Neural cell (in vitro differentiated cells): ENCODE measurements around the gene SLC35D3.

Source experiments
- EZH2 ChIP-seq: fragments of 200-600, 300-800 bp; shearing (Covaris generic), sonication (generic); IDR thresholded peaks from 2 replicates; pipeline ENCODE4 v1.6.1; 2014; ENCODE audit warnings: antibody characterized with exemption, low read length, borderline replicate concordance, mild to moderate bottlenecking; ENCODE audit not compliant: insufficient read depth, poor library complexity, severe bottlenecking
- TF ChIP-seq, protein P1 (sequence below): fragments of 450-650 bp; IDR thresholded peaks from 2 replicates; pipeline ENCODE4 v1.5.1; 2014; ENCODE audit warnings: antibody characterized with exemption, mild to moderate bottlenecking, moderate library complexity; ENCODE audit not compliant: poor library complexity, severe bottlenecking

DNA sequence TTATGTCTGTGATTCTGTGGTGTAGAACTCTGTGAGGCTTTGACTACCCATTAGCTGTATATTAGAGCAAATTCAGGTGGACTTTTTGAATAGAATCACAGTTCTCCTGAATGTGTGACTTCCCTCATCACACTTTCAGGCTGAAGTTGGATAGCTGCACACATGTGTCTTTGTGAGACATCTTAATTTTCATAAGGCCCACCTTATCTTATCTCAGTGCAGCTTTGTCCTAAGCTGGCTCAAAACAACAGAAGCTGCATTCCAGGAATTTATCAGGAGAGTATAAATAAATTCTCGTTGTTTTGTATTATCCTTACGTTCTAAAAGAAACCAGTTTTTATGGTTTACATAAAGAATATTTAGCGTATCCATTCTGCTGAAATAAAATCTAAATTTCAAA, 26.2 kb upstream of the SLC35D3 start:
- TF ChIP-seq, protein P1, sequence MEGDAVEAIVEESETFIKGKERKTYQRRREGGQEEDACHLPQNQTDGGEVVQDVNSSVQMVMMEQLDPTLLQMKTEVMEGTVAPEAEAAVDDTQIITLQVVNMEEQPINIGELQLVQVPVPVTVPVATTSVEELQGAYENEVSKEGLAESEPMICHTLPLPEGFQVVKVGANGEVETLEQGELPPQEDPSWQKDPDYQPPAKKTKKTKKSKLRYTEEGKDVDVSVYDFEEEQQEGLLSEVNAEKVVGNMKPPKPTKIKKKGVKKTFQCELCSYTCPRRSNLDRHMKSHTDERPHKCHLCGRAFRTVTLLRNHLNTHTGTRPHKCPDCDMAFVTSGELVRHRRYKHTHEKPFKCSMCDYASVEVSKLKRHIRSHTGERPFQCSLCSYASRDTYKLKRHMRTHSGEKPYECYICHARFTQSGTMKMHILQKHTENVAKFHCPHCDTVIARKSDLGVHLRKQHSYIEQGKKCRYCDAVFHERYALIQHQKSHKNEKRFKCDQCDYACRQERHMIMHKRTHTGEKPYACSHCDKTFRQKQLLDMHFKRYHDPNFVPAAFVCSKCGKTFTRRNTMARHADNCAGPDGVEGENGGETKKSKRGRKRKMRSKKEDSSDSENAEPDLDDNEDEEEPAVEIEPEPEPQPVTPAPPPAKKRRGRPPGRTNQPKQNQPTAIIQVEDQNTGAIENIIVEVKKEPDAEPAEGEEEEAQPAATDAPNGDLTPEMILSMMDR: no peak
- no peak for TF ChIP-seq EZH2
